ENCODE results near the gene CD24.

DNA sequence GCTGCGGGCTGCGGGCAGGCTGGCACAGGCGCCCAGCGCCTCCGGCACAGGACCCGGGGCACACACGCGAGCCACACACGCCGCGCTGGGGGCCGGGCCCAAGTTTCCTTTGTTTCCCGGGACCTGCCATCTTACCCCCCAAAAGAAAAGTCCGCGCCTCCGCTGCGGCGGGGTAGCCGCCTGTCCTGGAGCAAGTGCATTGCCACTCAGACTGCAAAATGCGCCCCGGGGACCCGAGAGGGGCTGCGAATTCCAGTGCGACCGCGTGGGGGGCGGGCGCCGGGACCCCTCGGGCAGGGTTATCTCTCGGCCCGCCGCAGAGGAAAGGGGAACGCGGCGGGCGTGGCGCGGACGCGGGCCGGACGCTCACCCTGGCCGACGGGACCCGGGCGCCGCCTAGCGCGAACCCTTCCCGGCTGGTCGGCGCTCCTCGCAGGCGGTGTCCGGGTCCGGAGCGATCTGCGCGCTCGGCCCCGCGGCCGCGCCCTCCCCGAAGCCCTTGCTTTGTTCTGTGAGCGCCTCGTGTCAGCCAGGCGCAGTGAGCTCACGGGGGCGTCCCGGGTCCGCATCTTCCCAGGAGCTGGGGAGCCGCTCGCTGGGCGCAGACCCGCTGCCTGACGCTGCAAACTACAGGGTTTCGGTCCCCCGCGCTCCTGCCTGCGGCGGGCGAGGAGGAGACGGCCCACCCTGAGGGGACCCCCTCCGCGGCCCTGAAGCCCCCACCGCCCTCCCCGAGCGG is 639 bp upstream of the CD24 start:
- TF ChIP-seq POLR2AphosphoS5 (IDR thresholded peaks at IDR 0.05): no peak
- TF ChIP-seq, protein P1, sequence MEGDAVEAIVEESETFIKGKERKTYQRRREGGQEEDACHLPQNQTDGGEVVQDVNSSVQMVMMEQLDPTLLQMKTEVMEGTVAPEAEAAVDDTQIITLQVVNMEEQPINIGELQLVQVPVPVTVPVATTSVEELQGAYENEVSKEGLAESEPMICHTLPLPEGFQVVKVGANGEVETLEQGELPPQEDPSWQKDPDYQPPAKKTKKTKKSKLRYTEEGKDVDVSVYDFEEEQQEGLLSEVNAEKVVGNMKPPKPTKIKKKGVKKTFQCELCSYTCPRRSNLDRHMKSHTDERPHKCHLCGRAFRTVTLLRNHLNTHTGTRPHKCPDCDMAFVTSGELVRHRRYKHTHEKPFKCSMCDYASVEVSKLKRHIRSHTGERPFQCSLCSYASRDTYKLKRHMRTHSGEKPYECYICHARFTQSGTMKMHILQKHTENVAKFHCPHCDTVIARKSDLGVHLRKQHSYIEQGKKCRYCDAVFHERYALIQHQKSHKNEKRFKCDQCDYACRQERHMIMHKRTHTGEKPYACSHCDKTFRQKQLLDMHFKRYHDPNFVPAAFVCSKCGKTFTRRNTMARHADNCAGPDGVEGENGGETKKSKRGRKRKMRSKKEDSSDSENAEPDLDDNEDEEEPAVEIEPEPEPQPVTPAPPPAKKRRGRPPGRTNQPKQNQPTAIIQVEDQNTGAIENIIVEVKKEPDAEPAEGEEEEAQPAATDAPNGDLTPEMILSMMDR (IDR thresholded peaks at IDR 0.05): peak in 2 of 7 experiments; percentile 13 to 27
- no peak for TF ChIP-seq POLR2A (IDR thresholded peaks at IDR 0.05)

Measured in stomach (tissue), 4 donors.